ENCODE data around the gene IDS.
"Not testable (repeated sequence)": the region's sequence is repeated elsewhere in the genome, so short reads cannot be mapped to it uniquely, and the experiment has no call there.

The IDS gene

DNA sequence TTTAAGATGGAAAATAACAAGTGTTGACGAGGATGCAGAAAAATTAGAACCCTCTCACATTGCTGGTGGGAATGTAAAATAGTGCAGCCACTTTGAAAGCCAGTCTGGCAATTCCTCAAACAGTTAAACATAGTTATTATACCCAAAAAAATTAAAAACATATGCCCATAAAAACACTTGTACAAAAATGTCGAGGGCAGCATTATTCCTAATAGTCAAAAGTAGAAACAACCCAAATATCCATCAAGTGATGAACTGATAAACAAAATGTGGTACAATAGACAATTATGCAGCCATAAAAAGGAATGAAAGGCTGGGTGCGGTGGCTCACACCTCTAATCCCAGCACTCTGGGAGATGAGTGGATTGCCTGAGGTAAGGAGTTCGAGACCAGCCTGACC, 6.3 kb downstream of the IDS start:
- no peak for DNase-seq (ENCODE audit: low spot score)

DNA sequence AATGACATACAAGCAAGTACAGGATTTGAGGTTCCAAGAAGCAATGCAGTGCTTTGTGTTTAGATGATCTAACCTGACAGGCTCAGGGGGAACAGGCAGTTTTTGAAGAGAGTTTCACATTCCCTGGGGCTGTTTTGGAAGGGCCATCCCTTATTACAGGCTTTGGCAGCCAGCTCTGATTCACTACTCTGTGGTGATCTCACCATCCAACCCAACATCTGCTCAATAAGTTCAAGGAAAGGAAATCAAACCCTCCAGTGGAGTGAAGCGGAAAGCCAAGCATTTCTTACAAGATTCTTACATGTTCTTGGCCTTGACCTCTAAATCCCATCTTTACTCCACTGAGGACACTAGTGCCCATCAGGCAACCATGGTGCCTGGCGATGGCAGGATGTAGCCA, 7.5 kb downstream of the IDS start:
- peak; percentile 54 for DNase-seq (ENCODE audit: low spot score)

DNA sequence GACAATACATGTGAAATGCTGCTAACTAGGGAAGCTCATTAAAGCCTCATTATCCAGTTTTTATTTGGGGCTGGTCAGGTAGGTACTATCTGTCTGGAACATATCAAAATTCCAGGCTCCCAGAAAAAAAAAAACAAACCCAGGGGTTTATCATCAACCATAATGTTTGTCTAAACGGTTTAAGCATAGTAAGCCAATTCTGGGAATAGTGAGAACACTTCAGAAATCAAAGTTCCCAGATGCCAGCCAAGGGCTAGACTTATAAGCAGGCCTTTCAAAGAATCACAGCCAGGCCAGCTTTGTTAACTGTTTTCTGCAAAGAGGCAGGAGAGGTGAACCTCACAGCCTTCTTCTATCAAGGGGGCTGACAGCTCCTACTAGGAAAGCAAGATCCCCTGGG, 8.1 kb downstream of the IDS start:
- DNase-seq (ENCODE audit: low spot score) = no peak

DNA sequence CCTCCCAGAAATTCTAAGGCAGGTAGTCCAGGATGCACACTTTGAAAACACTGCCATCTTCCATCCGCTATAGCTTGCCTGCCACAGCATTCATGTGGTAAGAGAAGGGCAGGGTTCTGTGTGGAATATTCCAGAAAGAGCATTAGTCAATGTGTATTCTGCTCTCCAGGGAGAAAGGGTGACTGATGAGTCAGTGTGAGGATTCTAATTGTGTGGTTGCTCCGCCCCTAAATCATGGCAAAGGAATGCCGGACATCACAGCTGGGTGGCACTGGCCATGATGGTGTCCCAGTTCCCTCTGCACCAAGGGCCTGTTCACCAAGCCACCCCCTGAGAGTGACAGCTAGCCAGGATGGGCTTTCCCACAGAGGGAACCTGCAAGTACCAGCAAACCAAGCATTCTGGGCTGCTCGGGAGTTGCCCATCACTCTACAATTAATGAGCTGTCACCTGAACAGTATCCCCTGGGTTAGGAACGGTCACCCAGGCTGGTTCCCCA, 9.5 kb downstream of the IDS start:
- DNase-seq (ENCODE audit: low spot score) = peak; percentile 74

DNA sequence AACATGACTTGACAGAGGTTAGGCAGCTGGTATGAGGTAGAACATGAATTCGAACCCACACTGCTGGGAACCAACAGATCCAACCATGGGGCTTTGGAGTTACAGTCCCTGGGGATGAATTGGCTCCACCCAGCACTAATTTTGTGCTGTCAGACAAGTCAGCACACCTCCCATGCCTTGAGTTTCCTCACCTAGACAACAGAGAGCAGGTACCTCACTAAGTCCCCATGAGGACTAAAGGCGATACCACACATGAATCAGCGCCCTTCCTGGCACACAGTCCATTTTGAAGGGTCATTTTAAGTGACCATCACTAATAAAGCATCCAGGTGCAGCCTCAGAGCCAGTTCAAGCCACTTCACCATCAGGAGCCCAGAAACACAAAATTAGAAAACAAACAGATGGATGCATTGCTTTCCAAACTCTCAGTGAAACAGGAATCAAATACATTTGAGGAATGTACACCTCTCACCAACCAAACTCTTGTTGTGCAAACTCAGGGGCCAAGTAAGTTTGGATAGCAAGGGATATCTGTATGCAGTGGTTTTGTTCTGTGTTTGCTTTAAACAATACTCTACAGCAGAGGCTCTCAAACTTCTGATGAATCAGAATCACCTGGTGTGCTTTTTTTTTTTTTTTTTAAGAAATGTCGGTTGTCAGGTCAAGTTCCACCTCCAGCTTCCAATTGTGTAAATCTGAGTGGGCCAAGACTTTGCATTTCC, 10.1 kb downstream of the IDS start:
- DNase-seq (ENCODE audit: low spot score) = no peak

DNA sequence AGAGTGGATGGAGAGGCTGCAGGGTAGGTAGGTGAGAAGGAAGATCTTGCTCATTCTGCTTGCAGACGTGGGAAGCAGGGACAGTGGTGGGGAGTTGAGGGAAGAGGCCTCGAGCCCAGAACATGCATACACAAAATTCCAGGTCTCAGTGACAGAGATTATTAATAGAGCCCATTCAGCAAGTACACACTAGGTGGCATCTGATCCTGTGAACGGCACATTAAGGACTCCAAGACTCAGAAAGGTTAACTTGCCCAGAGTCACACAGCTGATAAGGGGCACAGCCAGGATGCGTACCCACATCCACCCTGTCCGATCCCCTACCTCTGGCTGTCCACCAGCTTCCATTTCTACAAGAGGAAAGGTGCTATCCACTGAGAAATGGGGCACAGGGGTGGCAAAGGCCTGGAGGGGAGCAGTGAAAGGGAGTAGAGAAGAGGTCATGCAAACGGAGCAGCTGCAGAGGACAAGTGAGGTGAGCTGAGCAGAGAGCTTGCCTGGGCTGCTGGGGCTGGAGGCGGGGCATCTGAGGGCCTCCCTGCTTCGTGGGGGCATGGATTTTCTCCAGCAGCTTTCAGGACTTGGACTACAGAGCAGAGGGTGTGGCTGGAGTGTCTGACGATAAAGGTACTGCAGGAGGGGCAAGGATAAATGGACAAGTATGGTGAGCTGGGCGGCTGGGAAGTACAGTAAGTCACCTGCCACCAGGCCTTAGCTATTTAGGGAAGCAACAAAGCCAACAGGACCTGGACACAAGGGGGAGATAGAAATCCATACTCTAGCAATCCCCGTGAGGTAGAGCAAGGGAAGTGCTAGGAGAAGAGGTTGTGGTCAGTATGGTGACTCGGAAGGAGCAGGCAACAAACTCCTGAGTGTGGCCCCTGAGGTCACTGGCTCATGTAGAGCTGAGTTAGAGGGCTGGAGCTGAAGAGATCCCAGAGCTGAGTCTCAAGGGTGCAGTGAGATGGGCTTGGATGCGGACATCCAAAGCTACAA, 11.2 kb downstream of the IDS start:
- DNase-seq (ENCODE audit: low spot score) = no peak

DNA sequence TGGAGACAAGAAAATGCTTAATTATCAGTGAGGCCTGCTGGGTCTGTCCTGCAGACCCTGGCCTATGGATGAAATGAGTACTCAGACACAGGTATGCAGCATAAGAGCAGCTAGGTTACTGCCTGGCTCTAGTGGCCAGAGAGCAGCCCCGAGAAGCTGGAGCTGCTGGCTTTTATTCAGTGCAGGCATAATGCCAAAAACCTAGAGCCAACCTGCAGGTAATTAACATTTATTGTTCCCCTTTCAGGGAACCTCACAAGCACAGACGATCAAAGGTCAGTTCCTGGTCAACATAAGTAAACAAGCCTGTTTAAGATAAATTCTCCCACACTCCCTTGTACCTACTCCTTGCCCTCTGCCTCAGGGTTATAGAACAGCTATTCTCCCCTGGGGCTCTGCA, 13.3 kb downstream of the IDS start:
- no peak for DNase-seq (ENCODE audit: low spot score)

DNA sequence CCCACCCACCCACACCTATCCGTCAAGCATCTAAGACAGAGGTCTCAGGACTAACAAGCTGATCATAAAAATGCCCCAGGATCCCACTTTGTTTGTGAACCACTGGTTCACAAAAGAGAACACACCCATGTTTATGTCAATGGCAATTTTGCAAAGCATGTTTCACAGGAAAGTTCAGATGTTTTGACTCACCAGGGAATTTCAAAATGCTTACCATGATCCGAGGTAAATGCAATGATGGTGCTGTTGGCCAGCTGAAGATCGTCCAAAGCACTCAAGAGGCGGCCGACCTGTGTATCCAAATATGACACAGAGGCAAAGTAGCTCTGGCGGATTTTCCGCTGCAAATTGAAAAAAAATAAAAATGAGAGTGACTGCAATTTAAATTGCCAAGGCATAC, 15.0 kb downstream of the IDS start:
- DNase-seq (ENCODE audit: low spot score) = no peak

DNA sequence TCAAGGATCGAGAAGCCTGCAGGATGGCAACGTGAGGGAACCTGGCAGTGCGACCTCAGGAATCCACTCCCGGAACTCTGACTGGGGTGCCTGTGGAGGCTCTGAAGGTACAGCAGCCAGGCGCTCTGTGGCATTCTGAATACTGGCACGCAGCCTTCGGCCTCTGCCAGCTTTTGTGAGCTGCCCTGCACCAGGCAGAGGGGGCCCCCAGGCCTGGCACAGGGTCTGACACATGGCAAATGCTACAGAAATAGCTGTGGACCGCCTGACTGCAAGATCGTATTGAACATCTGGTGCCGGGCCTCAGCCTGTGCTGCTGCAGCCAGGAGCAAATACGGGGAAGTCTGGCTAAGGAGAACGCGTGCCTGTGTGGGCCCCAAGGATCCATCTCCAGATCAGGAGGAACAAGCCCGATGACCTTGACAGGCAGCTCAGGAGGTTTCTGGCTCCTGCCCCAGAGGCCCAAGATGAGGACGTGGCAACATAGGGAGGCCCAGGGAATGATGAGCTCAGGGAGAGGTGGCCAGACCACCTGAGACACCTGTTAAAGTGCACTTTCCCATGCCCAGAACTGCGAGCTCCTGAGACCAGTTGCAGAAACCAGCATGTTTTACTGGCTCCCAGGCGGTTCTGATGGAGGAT, 16.6 kb downstream of the IDS start:
- DNase-seq (ENCODE audit: low spot score) = not testable (repeated sequence)

DNA sequence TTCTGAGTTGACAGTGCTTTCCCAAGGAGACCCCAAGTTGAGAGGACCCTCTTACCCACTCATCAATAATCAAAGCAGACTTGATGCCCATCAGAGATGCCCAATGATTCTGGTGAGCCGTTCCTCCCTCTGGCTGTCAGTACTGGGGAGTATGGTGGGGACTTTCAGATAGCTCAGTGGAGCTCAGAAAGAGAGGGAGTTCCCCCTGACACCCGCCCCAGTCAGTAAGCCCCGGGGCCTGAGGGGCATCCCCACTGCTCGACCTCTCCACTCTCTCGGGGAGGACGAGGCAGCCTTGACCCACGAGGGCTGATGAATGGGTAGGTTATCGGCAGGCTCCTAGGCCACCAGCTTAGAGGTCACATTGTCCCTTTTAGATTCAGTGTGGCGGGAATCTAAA, 17.1 kb downstream of the IDS start:
- DNase-seq (ENCODE audit: low spot score) = not testable (repeated sequence)

DNA sequence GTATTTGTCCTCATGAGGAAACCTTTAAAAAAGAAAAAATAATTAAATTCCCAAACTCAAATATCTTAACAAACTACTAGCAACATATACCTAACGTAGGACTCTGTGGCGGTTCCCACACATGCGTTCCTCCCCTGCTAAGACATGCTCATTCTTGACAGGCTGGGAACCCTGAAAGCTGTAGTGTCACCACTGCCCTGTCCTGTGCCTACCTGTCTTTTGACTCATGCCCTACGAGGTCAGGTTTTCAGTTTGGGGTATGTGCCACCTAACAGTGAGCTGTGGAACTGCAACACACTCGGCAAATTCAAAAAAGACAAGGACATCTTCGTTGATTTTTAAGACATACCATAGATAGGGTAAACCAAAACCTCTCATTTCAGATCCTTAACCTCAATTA, 17.8 kb downstream of the IDS start:
- no peak for DNase-seq (ENCODE audit: low spot score)

DNA sequence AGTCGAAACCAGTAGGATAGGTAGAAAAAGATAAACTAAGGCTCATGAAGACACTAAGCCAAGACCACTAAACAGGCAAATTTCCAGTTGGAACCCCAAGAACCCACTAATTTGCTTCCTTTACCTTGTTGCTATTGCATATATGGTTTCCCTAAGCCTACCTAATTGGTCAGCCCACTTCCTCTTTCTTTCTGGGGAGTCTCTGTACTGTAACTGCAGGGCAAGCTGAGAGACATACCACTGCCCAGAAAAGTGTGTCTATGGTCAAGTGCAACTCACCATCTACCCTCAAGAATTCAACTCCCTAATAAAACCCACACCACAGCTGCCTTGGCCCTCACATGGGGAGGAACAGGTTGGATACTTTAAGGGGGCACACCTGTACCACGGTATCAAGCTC, 28.6 kb downstream of the IDS start:
- DNase-seq (ENCODE audit: low spot score) = no peak

DNA sequence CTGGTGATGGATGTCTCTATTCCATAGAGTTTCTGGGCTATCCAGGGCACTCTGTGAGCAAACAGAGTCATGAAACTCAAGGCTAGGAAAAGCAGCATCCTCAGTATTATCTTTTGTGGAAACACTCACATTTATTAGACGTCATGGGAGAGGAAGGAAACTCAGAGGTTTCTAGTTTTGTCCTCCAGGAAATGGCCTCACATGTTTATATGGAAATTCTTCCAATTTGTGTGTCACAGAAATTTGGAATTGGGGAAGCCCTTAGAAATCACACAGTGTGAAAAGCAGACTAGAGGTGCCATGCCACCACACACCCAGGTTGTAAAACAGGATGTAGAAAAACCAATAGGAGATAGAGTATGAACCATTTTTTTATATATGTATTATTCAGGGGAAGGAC, 31.1 kb downstream of the IDS start:
- no peak for DNase-seq (ENCODE audit: low spot score)

DNA sequence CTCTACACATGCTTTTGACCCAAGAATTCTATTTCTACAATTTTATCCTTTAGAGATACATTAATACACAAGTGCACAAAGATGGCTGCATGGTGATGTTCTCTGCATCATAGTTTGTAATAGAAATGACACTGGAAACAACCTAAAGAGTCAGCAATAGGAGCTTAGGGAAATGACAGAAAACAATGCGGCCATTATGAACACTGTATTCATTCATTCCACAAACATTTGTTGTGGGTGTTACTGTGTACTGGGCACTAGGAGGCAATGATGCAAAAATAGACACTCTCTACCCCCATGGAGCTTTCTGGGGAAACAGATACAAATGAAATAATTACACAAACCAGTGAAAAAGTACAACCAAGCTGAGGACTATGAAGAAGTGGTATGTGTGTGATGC, 32.0 kb downstream of the IDS start:
- DNase-seq (ENCODE audit: low spot score) = no peak

DNA sequence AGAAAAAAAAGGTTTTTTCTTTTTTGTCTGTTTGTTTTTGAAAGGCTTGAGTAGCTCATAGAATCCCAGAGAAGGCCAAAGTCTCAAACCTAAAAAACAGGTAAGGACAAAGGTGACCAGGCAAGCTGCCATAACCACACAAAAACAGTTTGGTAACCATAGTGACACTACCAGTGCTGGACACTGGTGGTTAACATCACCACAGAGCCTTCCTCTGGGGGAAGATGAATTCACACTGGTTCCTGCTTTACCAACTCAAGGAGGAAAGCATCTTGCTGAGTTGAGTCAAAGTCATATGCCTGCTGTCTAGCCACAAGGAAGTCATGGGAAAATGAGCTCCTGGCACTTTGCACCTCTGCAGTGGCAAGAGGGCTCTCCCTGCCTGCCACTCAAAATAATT, 32.5 kb downstream of the IDS start:
- DNase-seq (ENCODE audit: low spot score) = no peak

DNA sequence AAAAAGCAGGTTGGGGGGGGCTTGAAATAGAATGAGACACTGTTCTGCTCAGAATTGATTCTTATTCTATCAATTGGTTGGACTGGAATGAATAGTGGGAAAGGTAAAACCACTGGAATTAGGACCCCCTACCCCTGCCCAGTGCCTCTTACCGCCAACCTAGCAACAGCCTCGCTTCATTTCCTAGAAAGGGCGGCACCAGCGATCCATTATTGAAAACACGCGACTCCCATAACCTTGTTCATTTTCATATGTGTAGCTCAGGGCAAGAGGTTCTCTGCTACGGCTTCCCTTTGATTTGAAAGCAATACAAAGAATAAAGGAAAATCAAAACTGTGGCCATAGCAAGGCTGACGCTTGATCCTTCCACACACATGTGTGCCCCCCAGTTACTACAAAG, 33.7 kb downstream of the IDS start:
- no peak for DNase-seq (ENCODE audit: low spot score)

DNA sequence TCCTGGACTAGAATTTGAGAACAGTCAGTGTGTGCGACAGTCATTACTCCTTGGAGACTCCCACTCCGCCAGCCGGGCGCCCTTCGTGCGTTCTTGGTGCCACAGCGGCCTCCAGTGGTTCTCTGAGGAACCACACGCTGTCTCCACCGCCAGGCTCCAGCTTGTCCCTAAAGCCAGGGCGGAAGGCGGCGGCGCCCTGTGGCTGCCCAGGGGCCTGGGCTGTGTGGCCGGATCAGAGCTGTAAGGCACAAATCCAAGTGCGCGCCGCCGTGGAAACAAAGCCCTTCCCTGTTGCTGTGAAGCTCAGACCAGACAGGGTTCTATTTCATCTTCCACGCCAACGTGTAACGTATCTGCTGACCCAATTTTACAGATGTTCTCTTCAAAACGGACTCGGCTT, 34.2 kb downstream of the IDS start:
- peak; percentile 83 for DNase-seq (ENCODE audit: low spot score)

DNA sequence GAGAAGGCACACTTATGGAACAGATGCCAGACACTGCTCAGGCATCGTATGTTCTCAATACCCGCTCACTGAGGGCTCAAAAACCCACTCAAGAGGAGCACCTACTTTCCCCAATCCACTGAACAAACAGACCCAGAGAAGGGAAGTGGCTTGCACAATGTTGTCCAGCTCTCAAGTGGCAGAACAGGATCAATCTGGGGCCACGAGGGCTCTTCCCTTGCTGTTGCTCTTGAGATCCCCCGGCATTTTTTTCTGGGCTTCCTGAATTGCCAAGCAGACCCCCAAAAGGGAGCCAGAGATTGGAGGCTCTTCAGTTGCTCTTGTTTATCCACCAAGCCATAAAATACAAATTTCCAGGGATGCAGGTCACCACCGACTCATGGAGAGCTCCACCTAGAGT, 35.7 kb downstream of the IDS start:
- no peak for DNase-seq (ENCODE audit: low spot score)

DNA sequence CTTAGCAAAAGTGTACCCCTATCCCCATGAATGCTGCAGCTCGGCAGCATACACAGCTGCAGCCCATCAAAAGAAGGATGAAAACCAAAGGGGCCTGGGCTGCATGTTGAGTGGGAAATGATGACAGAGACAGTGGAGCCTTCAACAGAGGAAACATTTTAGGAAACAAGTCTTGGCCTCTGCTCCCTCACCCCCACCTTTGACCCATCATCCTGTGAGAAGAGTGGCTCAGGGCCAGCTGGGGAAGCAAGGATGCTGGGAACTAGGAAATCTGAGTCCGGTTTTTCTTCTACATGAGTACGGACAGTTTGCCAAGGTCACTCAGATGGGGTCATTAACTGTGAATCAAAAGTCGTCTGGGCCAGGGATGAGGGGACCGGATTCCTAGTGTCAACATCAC, 37.2 kb downstream of the IDS start:
- DNase-seq (ENCODE audit: low spot score) = no peak

DNA sequence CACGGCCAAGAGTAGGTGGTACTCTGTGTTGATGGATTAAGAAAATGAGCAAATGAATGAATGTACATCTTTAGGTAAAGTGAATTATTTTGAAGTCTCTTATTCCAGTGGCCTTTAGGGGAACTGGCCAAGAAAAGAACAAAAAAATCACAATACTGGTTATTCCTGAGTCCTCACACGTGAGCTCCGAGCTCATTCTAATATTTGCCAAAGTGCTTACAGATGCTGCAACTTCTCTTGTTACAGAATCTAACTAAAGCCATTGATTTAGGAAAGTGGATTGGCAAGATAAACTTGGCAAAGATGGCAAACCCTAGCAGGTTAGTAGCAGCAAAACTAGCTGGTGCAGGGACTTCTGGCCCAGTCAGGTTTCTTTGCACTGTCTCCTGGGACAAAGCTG, 37.6 kb downstream of the IDS start:
- no peak for DNase-seq (ENCODE audit: low spot score)

DNA sequence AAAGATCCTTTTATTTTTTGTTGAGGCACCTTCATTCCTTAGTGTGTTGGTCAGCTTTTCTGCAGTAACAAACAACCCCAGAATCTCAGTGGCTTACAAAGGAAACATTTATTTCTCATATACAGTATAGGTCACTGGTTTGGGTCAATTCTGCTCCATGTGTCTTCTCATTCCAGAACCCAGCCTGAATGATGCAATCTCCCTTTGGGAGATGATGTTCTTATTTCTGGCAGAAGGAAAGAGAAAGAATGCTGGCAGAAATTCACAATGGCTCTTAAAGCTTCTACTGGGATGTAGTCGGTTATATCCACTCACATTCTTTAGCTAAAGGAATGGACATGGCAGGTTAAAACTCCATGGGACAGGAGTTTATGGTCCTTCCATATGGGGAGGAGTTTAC, 42.3 kb downstream of the IDS start:
- peak; percentile 36 for DNase-seq (ENCODE audit: low spot score)

DNA sequence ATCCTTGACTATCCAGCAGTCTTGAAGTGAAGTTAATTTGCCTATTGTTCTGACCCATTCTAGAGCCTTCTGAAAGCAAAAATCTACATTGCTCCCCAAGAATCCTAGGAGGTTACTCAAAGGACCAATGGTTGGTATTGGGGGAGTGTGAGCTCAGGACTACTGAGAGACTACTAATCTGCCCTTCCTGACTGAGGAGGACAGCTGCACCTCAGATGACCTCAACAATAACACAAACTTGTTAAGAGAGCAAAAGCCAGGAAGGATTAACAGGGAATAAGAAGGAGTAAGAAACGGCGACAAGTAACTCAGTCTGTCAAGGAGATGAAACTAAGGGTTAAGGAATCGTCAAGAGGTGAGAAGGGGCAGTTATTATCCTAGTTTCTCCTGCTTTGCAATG, 43.4 kb downstream of the IDS start:
- DNase-seq (ENCODE audit: low spot score) = no peak

DNA sequence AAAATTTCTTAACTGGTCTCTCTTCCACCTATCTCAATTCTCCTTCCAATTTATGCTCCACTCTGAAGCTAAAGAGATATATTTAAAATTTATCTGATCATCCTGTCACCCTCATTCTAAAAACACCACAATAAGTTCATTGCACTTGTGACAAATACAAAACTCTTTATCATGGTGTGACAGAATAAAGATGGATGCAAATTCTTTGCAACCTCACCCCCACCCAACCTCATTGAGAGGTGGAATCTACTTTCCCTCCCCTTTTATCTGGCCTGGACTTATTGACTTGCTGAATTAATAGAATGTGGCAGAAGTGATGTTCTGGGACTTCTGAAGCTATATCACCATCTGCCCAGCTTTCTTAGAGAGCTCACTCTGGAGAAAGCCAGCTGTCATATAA, 46.5 kb downstream of the IDS start:
- DNase-seq (ENCODE audit: low spot score) = no peak

Measured in GM03348 (cell line).